ENCODE results near the gene HOXB6.

The HOXB6 gene

DNA sequence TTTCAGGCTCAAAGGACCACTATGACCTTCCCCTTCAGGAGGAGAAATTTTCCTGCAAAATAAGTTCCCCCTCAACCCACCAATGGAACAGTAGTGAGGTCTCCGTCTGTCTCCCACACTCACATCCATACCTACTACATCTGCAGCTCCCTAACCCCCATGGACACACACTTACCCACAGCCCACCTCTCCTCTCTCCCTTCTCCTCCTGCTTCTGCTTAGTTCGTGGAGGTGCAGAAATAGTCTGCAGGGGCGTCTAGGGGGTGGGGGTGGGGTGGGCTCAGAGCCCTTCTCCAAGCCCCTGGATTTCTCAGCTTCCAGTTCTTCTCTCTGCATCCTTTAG lies 35.6 kb downstream of the HOXB6 start:
- peaks cover 32% of the 10 kb centered on the region for H3K36me3 Mint-ChIP-seq (ENCODE audit: low read depth)
- H3K9me3 Mint-ChIP-seq, result no peaks in the 10 kb centered on the region
- TF ChIP-seq CTCF (IDR thresholded peaks at IDR 0.05), result no peak
- no peak for DNase-seq
- no peaks in the 10 kb centered on the region for H3K4me1 Mint-ChIP-seq
- H3K4me3 Mint-ChIP-seq, result no peak overlapping the region
- H3K27ac Mint-ChIP-seq, result no peak overlapping the region
- no peaks in the 10 kb centered on the region for H3K27me3 Mint-ChIP-seq (ENCODE audit: low read depth, poor library complexity)

GRCh38 chr17:48568499-48569239 lies 36.1 kb downstream of the HOXB6 start:
- Mint-ChIP-seq H3K9me3 (no peaks in the 10 kb centered on the region), H3K36me3 (ENCODE audit: low read depth) (peaks cover 27% of the 10 kb centered on the region), H3K27ac (no peak overlapping the region), H3K4me3 (no peak overlapping the region), H3K27me3 (ENCODE audit: low read depth, poor library complexity) (no peaks in the 10 kb centered on the region), H3K4me1 (peaks cover 4% of the 10 kb centered on the region)
- no peak for DNase-seq
- no peak for TF ChIP-seq CTCF (IDR thresholded peaks at IDR 0.05)

DNA sequence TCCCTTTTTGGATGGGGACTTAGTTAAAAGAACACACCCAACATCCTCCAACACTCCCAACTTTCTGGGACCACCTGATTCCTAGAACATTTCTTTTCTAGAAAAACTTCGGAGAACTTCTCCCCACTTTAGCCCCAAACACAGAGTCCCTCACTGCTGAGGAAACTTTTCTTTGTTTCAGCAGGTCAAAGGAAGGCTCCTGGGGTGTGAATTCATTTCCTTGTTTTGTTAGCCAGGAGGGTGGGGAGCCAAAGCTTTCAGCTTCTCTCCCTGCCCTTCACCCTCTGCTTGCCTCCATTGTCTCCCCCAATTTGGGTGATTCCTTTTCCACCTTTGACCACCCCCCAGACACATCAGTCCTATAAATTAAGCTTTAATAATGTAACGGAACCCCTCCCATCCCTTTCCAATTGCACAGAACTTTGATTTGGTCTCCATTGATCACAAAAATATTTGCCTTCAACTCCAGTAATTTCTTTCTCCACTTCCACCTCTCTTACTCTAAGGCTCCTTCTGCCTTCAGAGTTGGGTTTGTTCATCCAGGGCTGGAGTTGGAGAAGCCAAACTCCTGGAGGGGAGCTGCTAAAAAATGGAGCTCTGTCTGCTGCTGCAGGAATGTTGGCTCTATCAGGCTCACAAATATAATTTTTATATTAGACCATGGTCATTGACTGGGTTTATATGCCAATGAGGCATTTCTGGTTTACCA lies 37.0 kb downstream of the HOXB6 start:
- no peak for DNase-seq
- Mint-ChIP-seq H3K4me1 (peaks cover 12% of the 10 kb centered on the region), H3K4me3 (no peak overlapping the region), H3K36me3 (ENCODE audit: low read depth) (peaks cover 27% of the 10 kb centered on the region), H3K27ac (no peak overlapping the region), H3K9me3 (no peaks in the 10 kb centered on the region), H3K27me3 (ENCODE audit: low read depth, poor library complexity) (no peaks in the 10 kb centered on the region)
- TF ChIP-seq CTCF (IDR thresholded peaks at IDR 0.05), result no peak

GRCh38 chr17:48567209-48567608 lies 37.6 kb downstream of the HOXB6 start:
- Mint-ChIP-seq H3K9me3 (no peaks in the 10 kb centered on the region), H3K4me3 (no peak overlapping the region), H3K4me1 (peaks cover 18% of the 10 kb centered on the region), H3K27me3 (ENCODE audit: low read depth, poor library complexity) (peaks cover 3% of the 10 kb centered on the region), H3K36me3 (ENCODE audit: low read depth) (peaks cover 33% of the 10 kb centered on the region), H3K27ac (no peak overlapping the region)
- TF ChIP-seq CTCF (IDR thresholded peaks at IDR 0.05), result no peak
- DNase-seq, result no peak

- peaks cover 35% of the 10 kb centered on the region for H3K36me3 Mint-ChIP-seq (ENCODE audit: low read depth)
- no peak for TF ChIP-seq CTCF (IDR thresholded peaks at IDR 0.05)
- H3K4me3 Mint-ChIP-seq, result no peak overlapping the region
- no peak overlapping the region for H3K27ac Mint-ChIP-seq
- H3K9me3 Mint-ChIP-seq, result no peaks in the 10 kb centered on the region
- peaks cover 4% of the 10 kb centered on the region for H3K27me3 Mint-ChIP-seq (ENCODE audit: low read depth, poor library complexity)
- no peak for DNase-seq
- H3K4me1 Mint-ChIP-seq, result peaks cover 23% of the 10 kb centered on the region
Observed at GRCh38 chr17:48566717-48567116, 38.1 kb downstream of the HOXB6 start.

Measured in nephron progenitor cell (in vitro differentiated cells).